Esophagus squamous epithelium (tissue), 5 donors: ENCODE measurements around the gene MTX2. TPM values are rescaled to one million over a fixed set of nuclear protein-coding genes. Genes with fewer than 3 reads are reported as not detected.

Source experiments
- DNase-seq: peaks from one replicate; lab custom pipeline; 2025; lab: John Stamatoyannopoulos, UW
- H3K27ac ChIP-seq, 4 donors: fragments of 200-600 bp; sonication (generic); one replicate each; pipeline ENCODE4 v1.5.1; 2016 to 2019; ENCODE audit warnings: mild to moderate bottlenecking in 1 of 4
- H3K27me3 ChIP-seq, 4 donors: fragments of 200-600 bp; sonication (generic); 1 replicate in 3 of 4; 2 replicates in 1 of 4; pipeline versions ENCODE4 v1.5.1 to v1.6.0; 2017 to 2021; ENCODE audit warnings: antibody characterized with exemption in 1 of 4
- H3K36me3 ChIP-seq, 3 donors: fragments of 200-600 bp; sonication (generic); one replicate each; pipeline ENCODE4 v1.5.1; 2016 to 2019
- H3K4me1 ChIP-seq, 3 donors: fragments of 200-600 bp; sonication (generic); one replicate each; pipeline ENCODE4 v1.5.1; 2017 to 2019
- H3K4me3 ChIP-seq, 4 donors: fragments of 200-600 bp; sonication (generic); 1 replicate in 3 of 4; 2 replicates in 1 of 4; pipeline ENCODE4 v1.5.1; 2016 to 2019; ENCODE audit warnings: mild to moderate bottlenecking in 2 of 4, moderate library complexity in 1 of 4
- H3K9me3 ChIP-seq, 3 donors: fragments of 200-600 bp; sonication (generic); one replicate each; pipeline ENCODE4 v1.5.1; 2016 to 2019
- CTCF ChIP-seq, 6 experiments: fragments of 450-650 bp in 4 of 6; fragments of 200-600 bp in 2 of 6; sonication (generic) in 2 of 6; IDR thresholded peaks; one replicate each; pipeline ENCODE4 v1.5.1; 2016 to 2019; ENCODE audit warnings: antibody characterized with exemption in 6 of 6, mild to moderate bottlenecking in 4 of 6, moderate library complexity in 4 of 6
- POLR2A ChIP-seq, 4 donors: fragments of 450-650 bp; IDR thresholded peaks; one replicate each; pipeline ENCODE4 v1.6.1; 2017; ENCODE audit warnings: antibody characterized with exemption in 4 of 4, mild to moderate bottlenecking in 4 of 4, moderate library complexity in 3 of 4
- WGBS, 2 donors: methylation state at CpG; one replicate each; pipeline ENCODE4 v1.1.5; 2018; 5-methylcytosine and 5-hydroxymethylcytosine counted together
- intact Hi-C: fragments of 100-400 bp; cut with DNase I; formaldehyde crosslinking; loops from one replicate; pipeline ENCODE4 v1.15.0; 2022
- total RNA-seq, 4 donors: library from RNA; depleted of rRNA; stranded (reverse); fragments of >200 nt; gene quantifications; one replicate each; pipeline ENCODE4 v1.1.0, GENCODE V29; 2016
- donor health status: DM: yes; HTN: yes; CAD: no.

The MTX2 gene
- total RNA-seq, 4 donors from 2014 or later = 28.4 to 43.5 (median 36.6) TPM

- intact Hi-C loops = no loop called here
- TF ChIP-seq POLR2A (IDR thresholded peaks at IDR 0.05) (no peak), CTCF (IDR thresholded peaks at IDR 0.05) (no peak)
- 21 to 29% methylated on average over 1 of the region's 1 CpG for WGBS, 2 donors
- no peaks in the 10 kb centered on the region for H3K27me3 ChIP-seq
- H3K36me3 ChIP-seq = no peaks in the 10 kb centered on the region
- no peaks in the 10 kb centered on the region for H3K9me3 ChIP-seq
- DNase-seq = no peak
- H3K4me1 ChIP-seq = peaks cover 0 to 14% (median 4%) of the 10 kb centered on the region in 3 donors
- no peak overlapping the region for H3K4me3 ChIP-seq
- no peak overlapping the region for H3K27ac ChIP-seq
Observed at GRCh38 chr2:176251928-176252327, 17.3 kb upstream of the MTX2 start.

GRCh38 chr2:176260689-176261088 lies 8.6 kb upstream of the MTX2 start:
- Histone ChIP-seq H3K36me3 (no peaks in the 10 kb centered on the region), H3K4me3 (no peak overlapping the region), H3K27me3 (peaks cover 0 to 8% (median 0%) of the 10 kb centered on the region in 4 donors), H3K4me1 (no peaks in the 10 kb centered on the region), H3K9me3 (no peaks in the 10 kb centered on the region), H3K27ac (no peak overlapping the region)
- 82 to 89% methylated on average over 1 of the region's 1 CpG for WGBS, 2 donors
- intact Hi-C loops = no loop called here
- no peak for TF ChIP-seq CTCF (IDR thresholded peaks at IDR 0.05)
- no peak for TF ChIP-seq POLR2A (IDR thresholded peaks at IDR 0.05)
- DNase-seq = no peak

GRCh38 chr2:176261136-176261535 lies 8.1 kb upstream of the MTX2 start:
- H3K4me3 ChIP-seq = no peak overlapping the region
- no peaks in the 10 kb centered on the region for H3K4me1 ChIP-seq
- H3K27ac ChIP-seq = no peak overlapping the region
- intact Hi-C loops = no loop called here
- H3K9me3 ChIP-seq = no peaks in the 10 kb centered on the region
- peaks cover 0 to 9% (median 0%) of the 10 kb centered on the region in 4 donors for H3K27me3 ChIP-seq
- H3K36me3 ChIP-seq = no peaks in the 10 kb centered on the region
- DNase-seq = no peak
- TF ChIP-seq CTCF (IDR thresholded peaks at IDR 0.05) (no peak), POLR2A (IDR thresholded peaks at IDR 0.05) (no peak)

- DNase-seq = no peak
- Histone ChIP-seq H3K27me3 (peaks cover 0 to 13% (median 0%) of the 10 kb centered on the region in 4 donors), H3K9me3 (no peaks in the 10 kb centered on the region), H3K4me3 (peak overlapping the region; percentile 73 to 89 (median 82)), H3K27ac (peak overlapping the region; percentile 85 to 93 (median 88)), H3K4me1 (peaks cover 6 to 30% (median 6%) of the 10 kb centered on the region in 3 donors), H3K36me3 (no peaks in the 10 kb centered on the region)
- WGBS, 2 donors = 22 to 25% methylated on average over 10 of the region's 10 CpGs
- intact Hi-C loops = no loop called here
- no peak for TF ChIP-seq POLR2A (IDR thresholded peaks at IDR 0.05)
Observed at GRCh38 chr2:176268976-176269318, 295 bp upstream of the MTX2 start.

GRCh38 chr2:176270100-176270750 lies 983 bp downstream of the MTX2 start:
- intact Hi-C loops = no loop called here
- H3K4me3 ChIP-seq = peak overlapping the region; percentile 73 to 89 (median 82)
- WGBS, 2 donors = 55 to 59% methylated on average over 16 to 18 of the region's 18 CpGs
- no peak for TF ChIP-seq POLR2A (IDR thresholded peaks at IDR 0.05)
- TF ChIP-seq CTCF (IDR thresholded peaks at IDR 0.05) = no peak
- H3K27ac ChIP-seq = peak overlapping the region; percentile 85 to 93 (median 88)
- peaks cover 6 to 30% (median 6%) of the 10 kb centered on the region in 3 donors for H3K4me1 ChIP-seq
- no peak for DNase-seq
- no peaks in the 10 kb centered on the region for H3K9me3 ChIP-seq
- H3K27me3 ChIP-seq = peaks cover 0 to 10% (median 0%) of the 10 kb centered on the region in 4 donors
- H3K36me3 ChIP-seq = peaks cover 0 to 4% (median 0%) of the 10 kb centered on the region in 3 donors
